Hepatocyte (in vitro differentiated cells): ENCODE data around the gene MYBPC2. TPM values are rescaled to one million over a fixed set of nuclear protein-coding genes. Genes with fewer than 3 reads are reported as not detected.

ENCODE experiments used
- DNase-seq: peaks from one replicate; pipeline ENCODE4 v3.0.0-alpha.2; 2016; ENCODE audit warnings: low spot score
- H2AFZ ChIP-seq: fragments of 200-600 bp; sonication (generic); 2 replicates; pipeline ENCODE4 v1.6.0; 2016; ENCODE audit warnings: antibody characterized with exemption, mild to moderate bottlenecking
- H3K27ac ChIP-seq: fragments of 200-600 bp; sonication (generic); 2 replicates; pipeline ENCODE4 v1.5.1; 2016; ENCODE audit warnings: mild to moderate bottlenecking
- H3K27me3 ChIP-seq: fragments of 200-600 bp; sonication (generic); 2 replicates; pipeline ENCODE4 v1.6.1; 2016
- H3K36me3 ChIP-seq: fragments of 200-600 bp; sonication (generic); replicated peaks from 2 replicates; pipeline ENCODE4 v1.5.1; 2016; ENCODE audit warnings: low read depth; ENCODE audit not compliant: insufficient read depth
- H3K4me1 ChIP-seq: fragments of 200-600 bp; sonication (generic); 2 replicates; pipeline ENCODE4 v1.5.1; 2016; ENCODE audit warnings: mild to moderate bottlenecking, moderate library complexity; ENCODE audit not compliant: insufficient read depth
- H3K4me2 ChIP-seq: fragments of 200-600 bp; sonication (generic); 2 replicates; pipeline ENCODE4 v1.6.0; 2016
- H3K4me3 ChIP-seq: fragments of 200-600 bp; sonication (generic); 2 replicates; pipeline ENCODE4 v1.5.1; 2016; ENCODE audit warnings: mild to moderate bottlenecking
- H3K79me2 ChIP-seq: fragments of 200-600 bp; sonication (generic); 2 replicates; pipeline ENCODE4 v1.6.0; 2017; ENCODE audit warnings: mild to moderate bottlenecking
- H3K9me2 ChIP-seq: fragments of 200-600 bp; sonication (generic); replicated peaks from 2 replicates; pipeline ENCODE4 v1.6.0; 2017; ENCODE audit warnings: mild to moderate bottlenecking; ENCODE audit not compliant: insufficient read depth
- H3K9me3 ChIP-seq: fragments of 200-600 bp; sonication (generic); 2 replicates; pipeline ENCODE4 v1.5.1; 2016; ENCODE audit warnings: low read depth, mild to moderate bottlenecking
- H4K20me1 ChIP-seq: fragments of 200-600 bp; sonication (generic); 2 replicates; pipeline ENCODE4 v1.6.0; 2016; ENCODE audit warnings: mild to moderate bottlenecking; ENCODE audit not compliant: insufficient read depth, poor library complexity, severe bottlenecking
- CTCF ChIP-seq: fragments of 200-600 bp; sonication (generic); IDR thresholded peaks from 2 replicates; pipeline ENCODE4 v1.5.1; 2016; ENCODE audit warnings: antibody characterized with exemption, mild to moderate bottlenecking; ENCODE audit not compliant: poor library complexity
- EZH2 ChIP-seq: fragments of 200-600 bp; sonication (generic); IDR thresholded peaks from 2 replicates; pipeline ENCODE4 v1.6.1; 2016; ENCODE audit warnings: antibody characterized with exemption, mild to moderate bottlenecking, borderline replicate concordance
- EZH2phosphoT487 ChIP-seq: fragments of 200-600 bp; sonication (generic); IDR thresholded peaks from one replicate; pipeline ENCODE4 v1.6.1; 2018; ENCODE audit warnings: antibody characterized with exemption, mild to moderate bottlenecking, low read depth, moderate library complexity; ENCODE audit not compliant: unreplicated experiment, severe bottlenecking
- WGBS: methylation state at CpG from one replicate; pipeline ENCODE4 v1.1.6; 2016; ENCODE audit warnings: low lambda C conversion rate; ENCODE audit errors: missing lambda C conversion rate; 5-methylcytosine and 5-hydroxymethylcytosine counted together
- polyA plus RNA-seq: library from polyadenylated mRNA; unstranded; fragments of >200 nt; fragmentation: Nextera tagmentation; extraction: Ambion mirVana; gene quantifications from 2 replicates; pipeline ENCODE4 v1.2.1, GENCODE V29; 2016
- total RNA-seq: library from RNA; depleted of rRNA; stranded (reverse); fragments of >200 nt; gene quantifications from 2 replicates; pipeline ENCODE4 v1.2.3, GENCODE V29; 2014

Gene MYBPC2
- 0.07 and 0.16 TPM in 2 replicates for total RNA-seq
- polyA plus RNA-seq, result 0.04 TPM in 1 of 2 replicates, not detected in the other

DNA sequence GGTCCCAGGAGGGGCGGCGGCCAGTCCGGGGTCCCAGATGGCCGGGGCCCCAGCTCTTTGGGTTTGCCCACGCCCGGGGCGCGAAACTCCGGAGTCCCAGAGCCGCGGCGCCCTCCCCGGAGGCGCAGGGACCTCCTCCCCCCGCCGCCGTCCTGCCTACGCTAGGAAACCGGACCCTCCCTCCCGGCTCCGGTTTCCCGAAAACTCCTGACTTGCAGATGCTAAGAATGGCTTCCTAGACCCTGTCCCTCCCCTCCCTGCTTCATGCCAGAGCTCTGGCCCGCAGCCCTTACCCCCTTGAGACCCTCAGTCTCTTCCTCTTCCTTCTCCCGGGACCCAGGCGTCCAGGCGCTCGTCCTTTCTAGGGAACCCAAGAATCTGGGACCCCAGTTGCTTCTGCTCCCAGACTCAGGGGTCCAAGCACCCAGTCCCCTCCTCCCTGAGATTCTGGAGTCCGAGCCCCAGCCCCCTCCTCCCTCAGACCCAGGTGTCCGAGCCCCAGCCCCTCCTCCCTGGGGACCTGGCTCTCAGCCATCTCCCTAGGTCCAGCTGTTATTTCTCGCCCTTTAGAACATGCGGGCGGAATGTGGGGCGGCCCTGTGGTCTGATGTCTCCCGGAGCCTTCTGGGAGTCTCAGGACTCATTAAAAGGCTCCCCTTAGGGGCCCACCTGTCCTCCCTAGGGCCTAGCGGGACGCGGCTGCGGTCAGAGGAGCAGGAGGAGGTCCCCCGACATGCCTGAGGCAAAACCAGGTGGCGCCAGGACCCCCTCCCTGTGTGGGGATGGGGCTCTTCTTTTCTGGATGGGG is at the start of gene MYBPC2:
MYBPC2 (plus strand) TSS at position 672 of the 808 bp plus-strand sequence; CDS start at position 734, 62 bp downstream.
- Histone ChIP-seq H3K4me3 (peak within 1 kb of the TSS; percentile 62), H3K79me2 (no peaks in the 10 kb centered on the region), H3K36me3 (no peaks in the 10 kb centered on the region), H3K4me1 (peaks cover 4% of the 10 kb centered on the region), H3K9me2 (no peaks in the 10 kb centered on the region), H4K20me1 (no peaks in the 10 kb centered on the region), H3K27ac (peak within 1 kb of the TSS; percentile 10), H3K9me3 (no peaks in the 10 kb centered on the region), H2AFZ (peak within 1 kb of the TSS; percentile 68), H3K27me3 (peaks cover 7% of the 10 kb centered on the region), H3K4me2 (peak within 1 kb of the TSS; percentile 99)
- 10% methylated on average over 35 of the region's 40 CpGs for WGBS
- no peak for TF ChIP-seq EZH2
- TF ChIP-seq EZH2phosphoT487, result no peak
- TF ChIP-seq CTCF, result no peak
- DNase-seq, result peak; percentile 66

- no peaks in the 10 kb centered on the region for H3K9me2 ChIP-seq
- peak; percentile 43 for DNase-seq
- H3K27ac ChIP-seq, result peak overlapping the region; percentile 58
- no peak overlapping the region for H2AFZ ChIP-seq
- no peak overlapping the region for H3K4me3 ChIP-seq
- H3K36me3 ChIP-seq, result no peaks in the 10 kb centered on the region
- H3K9me3 ChIP-seq, result no peaks in the 10 kb centered on the region
- peak overlapping the region; percentile 98 for H3K4me2 ChIP-seq
- no peaks in the 10 kb centered on the region for H3K27me3 ChIP-seq
- no peaks in the 10 kb centered on the region for H4K20me1 ChIP-seq
- peaks cover 24% of the 10 kb centered on the region for H3K79me2 ChIP-seq
- TF ChIP-seq EZH2, result no peak
- TF ChIP-seq EZH2phosphoT487, result no peak
- no peak for TF ChIP-seq CTCF
- WGBS, result 57% methylated on average over 21 of the region's 21 CpGs
- H3K4me1 ChIP-seq, result peaks cover 11% of the 10 kb centered on the region
Observed at GRCh38 chr19:50383001-50383851, 49.5 kb upstream of the MYBPC2 start.

- Histone ChIP-seq H3K4me1 (peaks cover 11% of the 10 kb centered on the region), H3K27me3 (no peaks in the 10 kb centered on the region), H3K27ac (peak within 1 kb of the TSS; percentile 83), H3K4me2 (peak within 1 kb of the TSS; percentile 98), H3K79me2 (peaks cover 28% of the 10 kb centered on the region), H4K20me1 (no peaks in the 10 kb centered on the region), H3K4me3 (peak within 1 kb of the TSS; percentile 34), H2AFZ (peak within 1 kb of the TSS; percentile 36), H3K9me2 (no peaks in the 10 kb centered on the region), H3K9me3 (no peaks in the 10 kb centered on the region), H3K36me3 (no peaks in the 10 kb centered on the region)
- 1% methylated on average over 47 of the region's 78 CpGs for WGBS
- no peak for TF ChIP-seq EZH2
- TF ChIP-seq EZH2phosphoT487, result no peak
- TF ChIP-seq CTCF, result no peak
- peak; percentile 100 for DNase-seq
Observed at GRCh38 chr19:50383852-50384684, 48.6 kb upstream of the MYBPC2 start, which contains the start of gene POLD1. POLD1 (plus strand) TSS chr19:50384347; CDS start chr19:50398852, 14,505 bp downstream.
